ENCODE results near the gene NR2C2AP. TPM values are rescaled to one million over a fixed set of nuclear protein-coding genes. Genes with fewer than 3 reads are reported as not detected.

Gene NR2C2AP
- total RNA-seq, 1 experiment from 2014 or later, result 31.7 TPM

DNA sequence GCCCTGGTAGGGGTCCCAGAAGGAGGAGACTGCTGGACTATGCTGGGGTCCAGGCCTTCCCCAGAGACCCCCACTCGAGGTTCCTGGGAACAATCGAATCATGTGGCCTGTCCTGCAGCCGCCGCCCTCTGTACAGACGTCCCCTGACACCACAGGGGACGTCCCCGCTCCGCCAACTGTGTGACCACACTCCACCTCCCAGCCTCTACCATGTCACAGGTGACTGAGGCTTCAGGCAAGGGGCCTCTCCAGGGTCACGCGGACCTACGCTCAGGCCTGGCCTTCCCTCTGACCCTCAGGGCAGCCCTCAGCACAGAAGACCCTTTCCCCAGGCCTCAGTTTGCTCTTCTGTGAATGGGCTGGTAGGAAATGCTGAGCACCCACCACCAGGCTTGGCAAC lies 51.8 kb downstream of the NR2C2AP start:
- H2BK120ac ChIP-seq (ENCODE audit: low read depth, low read length, poor library complexity, severe bottlenecking), result no peak overlapping the region
- no peak overlapping the region for H3K27ac ChIP-seq (ENCODE audit: insufficient read length, low read depth, low read length)
- no peak overlapping the region for H2BK12ac ChIP-seq (ENCODE audit: insufficient read length, low read depth, low read length)
- TF ChIP-seq, protein P1, sequence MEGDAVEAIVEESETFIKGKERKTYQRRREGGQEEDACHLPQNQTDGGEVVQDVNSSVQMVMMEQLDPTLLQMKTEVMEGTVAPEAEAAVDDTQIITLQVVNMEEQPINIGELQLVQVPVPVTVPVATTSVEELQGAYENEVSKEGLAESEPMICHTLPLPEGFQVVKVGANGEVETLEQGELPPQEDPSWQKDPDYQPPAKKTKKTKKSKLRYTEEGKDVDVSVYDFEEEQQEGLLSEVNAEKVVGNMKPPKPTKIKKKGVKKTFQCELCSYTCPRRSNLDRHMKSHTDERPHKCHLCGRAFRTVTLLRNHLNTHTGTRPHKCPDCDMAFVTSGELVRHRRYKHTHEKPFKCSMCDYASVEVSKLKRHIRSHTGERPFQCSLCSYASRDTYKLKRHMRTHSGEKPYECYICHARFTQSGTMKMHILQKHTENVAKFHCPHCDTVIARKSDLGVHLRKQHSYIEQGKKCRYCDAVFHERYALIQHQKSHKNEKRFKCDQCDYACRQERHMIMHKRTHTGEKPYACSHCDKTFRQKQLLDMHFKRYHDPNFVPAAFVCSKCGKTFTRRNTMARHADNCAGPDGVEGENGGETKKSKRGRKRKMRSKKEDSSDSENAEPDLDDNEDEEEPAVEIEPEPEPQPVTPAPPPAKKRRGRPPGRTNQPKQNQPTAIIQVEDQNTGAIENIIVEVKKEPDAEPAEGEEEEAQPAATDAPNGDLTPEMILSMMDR (conservative IDR thresholded peaks at IDR 0.05), result no peak
- WGBS (ENCODE audit: extremely low coverage, insufficient read length, low lambda C conversion rate), result no CpG with 5 or more reads among the region's 11 CpGs
- Mint-ChIP-seq H3K9me3 (no peaks in the 10 kb centered on the region; a peak in 1 of 5 replicates), H3K27ac (no peak overlapping the region), H3K36me3 (ENCODE audit: insufficient read depth in 1 of 3, low read depth in 3 of 3) (no peaks in the 10 kb centered on the region; a peak in 1 of 7 replicates), H3K4me1 (peaks cover 6 to 11% of the 10 kb centered on the region in 2 experiments; a peak in 3 of 4 replicates), H3K4me3 (no peak overlapping the region; a peak in 1 of 5 replicates), H3K27me3 (ENCODE audit: low read depth) (peaks cover 15% of the 10 kb centered on the region)
- no peak overlapping the region for H2BK20ac ChIP-seq (ENCODE audit: low read depth, low read length, poor library complexity, severe bottlenecking)
- H3K27me3 ChIP-seq (ENCODE audit: insufficient read depth, low read length), result no peaks in the 10 kb centered on the region
- no peak overlapping the region for H3K9ac ChIP-seq (ENCODE audit: extremely low read depth, insufficient read length, low read length)
- no peak overlapping the region for H4K91ac ChIP-seq (ENCODE audit: insufficient read length, low read depth, low read length)
- no peaks in the 10 kb centered on the region for H4K20me1 ChIP-seq (ENCODE audit: control insufficient read depth, insufficient read depth, insufficient read length)
- H3K23ac ChIP-seq (ENCODE audit: insufficient read length, low read depth, low read length), result no peak overlapping the region
- H2AK5ac ChIP-seq (ENCODE audit: insufficient read length, low read length), result no peak overlapping the region
- H3K4ac ChIP-seq (ENCODE audit: low read depth, low read length), result no peak overlapping the region
- H3K9me3 ChIP-seq (ENCODE audit: control insufficient read depth, low read depth, low read length), result no peaks in the 10 kb centered on the region
- no peak overlapping the region for H3T11ph ChIP-seq (ENCODE audit: low read length)
- H3K23me2 ChIP-seq (ENCODE audit: insufficient read length, low read depth, low read length, poor library complexity, severe bottlenecking), result no peaks in the 10 kb centered on the region
- no peak overlapping the region for H3K14ac ChIP-seq (ENCODE audit: insufficient read depth, low read length)
- H3K4me1 ChIP-seq (ENCODE audit: insufficient read depth, low read length), result no peaks in the 10 kb centered on the region
- no peaks in the 10 kb centered on the region for H3K79me1 ChIP-seq (ENCODE audit: insufficient read depth, low read depth, low read length, poor library complexity, severe bottlenecking)
- no peak overlapping the region for H2BK5ac ChIP-seq (ENCODE audit: insufficient read length, low read length)
- no peak overlapping the region for H4K8ac ChIP-seq (replicated peaks; ENCODE audit: insufficient read length, low read depth, low read length)
- no peak for DNase-seq
- H3K18ac ChIP-seq (ENCODE audit: insufficient read length, low read depth, low read length), result no peak overlapping the region
- H3K56ac ChIP-seq (ENCODE audit: insufficient read length, low read depth, low read length), result no peak overlapping the region
- H4K5ac ChIP-seq (ENCODE audit: insufficient read length, low read depth, low read length), result no peak overlapping the region
- no peak overlapping the region for H2AFZ ChIP-seq (ENCODE audit: low read length)
- no peaks in the 10 kb centered on the region for H3K79me2 ChIP-seq (ENCODE audit: insufficient read depth, low read length)
- H2BK15ac ChIP-seq (ENCODE audit: low read depth, low read length), result no peak overlapping the region
- H3K4me2 ChIP-seq (ENCODE audit: insufficient read depth, insufficient read length, low read length), result no peak overlapping the region

Other genes starting within 250 kb of the NR2C2AP start
- gene SUGP2, start 169.9 kb downstream of the NR2C2AP start, total RNA-seq (2021), result 95.2 and 102 TPM in 2 replicates
- gene ARMC6, start 169.8 kb downstream of the NR2C2AP start, total RNA-seq (2021), result 66.5 and 69.0 TPM in 2 replicates
- 3.6 and 3.7 TPM in 2 replicates for gene SLC25A42, start 139.4 kb downstream of the NR2C2AP start, total RNA-seq (2021)
- 40.9 and 41.7 TPM in 2 replicates for gene TMEM161A, start 64.9 kb downstream of the NR2C2AP start, total RNA-seq (2021)
- gene MEF2B, start 33.2 kb downstream of the NR2C2AP start, total RNA-seq (2021), result 1.3 TPM in 2 replicates
- 20.4 and 21.7 TPM in 2 replicates for gene BORCS8, start 11.3 kb downstream of the NR2C2AP start, total RNA-seq (2021)
- gene RFXANK, start 11.2 kb downstream of the NR2C2AP start, total RNA-seq (2021), result 78.9 and 81.8 TPM in 2 replicates
- 1.5 and 1.6 TPM in 2 replicates for gene NCAN, start 8.5 kb upstream of the NR2C2AP start, total RNA-seq (2021)
- gene TM6SF2, start 69.9 kb upstream of the NR2C2AP start, total RNA-seq (2021), result 3.2 and 3.5 TPM in 2 replicates
- gene SUGP1, start 117.1 kb upstream of the NR2C2AP start, total RNA-seq (2021), result 99.7 and 103 TPM in 2 replicates
- 48.4 and 55.3 TPM in 2 replicates for gene MAU2, start 117.4 kb upstream of the NR2C2AP start, total RNA-seq (2021)
- 189 and 198 TPM in 2 replicates for gene GATAD2A, start 202.3 kb upstream of the NR2C2AP start, total RNA-seq (2021)